SU-DHL-6 (cell line): Measurements from ENCODE around the gene TRAPPC2L.

ENCODE experiments used
- EZH2phosphoT487 ChIP-seq: fragments of 200-600 bp; sonication (generic), shearing (Covaris generic); conservative IDR thresholded peaks from 2 replicates; pipeline ENCODE4 v1.6.1; 2018; ENCODE audit warnings: mild to moderate bottlenecking, antibody characterized with exemption, low read length, moderate library complexity, mixed read lengths
- TF ChIP-seq, protein P1 (sequence below): fragments of 200-600 bp; sonication (generic); IDR thresholded peaks from one replicate; pipeline ENCODE4 v1.5.1; 2017; ENCODE audit warnings: antibody characterized with exemption, mild to moderate bottlenecking, low read length, moderate library complexity; ENCODE audit not compliant: insufficient read depth, poor library complexity, severe bottlenecking

DNA sequence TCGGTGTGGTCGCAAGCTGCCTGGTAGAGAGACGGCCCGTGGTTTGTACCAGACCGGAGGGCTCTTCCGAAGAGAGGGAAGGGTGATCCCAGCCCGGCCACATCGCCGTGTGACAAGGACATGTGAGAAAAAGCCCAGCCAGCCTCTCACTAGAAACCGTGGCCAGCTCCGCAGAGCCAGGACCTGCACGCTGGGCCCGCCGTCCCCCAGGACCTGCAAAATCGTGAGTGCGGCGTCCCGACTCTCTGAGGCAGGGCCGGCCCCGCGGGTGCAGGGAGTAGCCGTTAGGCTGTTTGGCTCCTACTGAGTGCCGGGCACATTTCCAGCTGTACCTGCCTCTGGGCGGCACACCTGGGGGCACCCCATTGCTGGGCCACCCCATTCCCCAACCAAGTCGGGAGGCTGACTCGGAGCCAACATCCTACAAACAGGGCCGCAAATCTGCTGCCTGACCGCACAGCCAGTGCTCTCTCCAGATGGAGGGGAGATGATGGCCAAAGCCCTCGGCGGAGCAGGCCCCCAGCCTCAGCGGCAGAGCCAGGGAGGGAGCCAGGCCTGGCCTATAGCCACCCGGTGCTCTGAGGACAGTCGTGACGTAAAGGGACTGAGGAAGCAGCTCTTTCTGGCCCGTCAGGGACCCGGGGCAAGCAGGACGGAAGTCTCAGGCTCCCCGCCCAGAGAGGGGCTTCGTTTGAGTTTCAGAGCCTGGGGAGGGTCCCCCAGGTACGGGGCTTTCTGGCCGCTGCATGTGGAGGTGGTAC is 43.2 kb downstream of the TRAPPC2L start:
- TF ChIP-seq, protein P1, sequence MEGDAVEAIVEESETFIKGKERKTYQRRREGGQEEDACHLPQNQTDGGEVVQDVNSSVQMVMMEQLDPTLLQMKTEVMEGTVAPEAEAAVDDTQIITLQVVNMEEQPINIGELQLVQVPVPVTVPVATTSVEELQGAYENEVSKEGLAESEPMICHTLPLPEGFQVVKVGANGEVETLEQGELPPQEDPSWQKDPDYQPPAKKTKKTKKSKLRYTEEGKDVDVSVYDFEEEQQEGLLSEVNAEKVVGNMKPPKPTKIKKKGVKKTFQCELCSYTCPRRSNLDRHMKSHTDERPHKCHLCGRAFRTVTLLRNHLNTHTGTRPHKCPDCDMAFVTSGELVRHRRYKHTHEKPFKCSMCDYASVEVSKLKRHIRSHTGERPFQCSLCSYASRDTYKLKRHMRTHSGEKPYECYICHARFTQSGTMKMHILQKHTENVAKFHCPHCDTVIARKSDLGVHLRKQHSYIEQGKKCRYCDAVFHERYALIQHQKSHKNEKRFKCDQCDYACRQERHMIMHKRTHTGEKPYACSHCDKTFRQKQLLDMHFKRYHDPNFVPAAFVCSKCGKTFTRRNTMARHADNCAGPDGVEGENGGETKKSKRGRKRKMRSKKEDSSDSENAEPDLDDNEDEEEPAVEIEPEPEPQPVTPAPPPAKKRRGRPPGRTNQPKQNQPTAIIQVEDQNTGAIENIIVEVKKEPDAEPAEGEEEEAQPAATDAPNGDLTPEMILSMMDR: no peak
- no peak for TF ChIP-seq EZH2phosphoT487
